Endothelial cell of umbilical vein (primary cell): ENCODE data around the gene TIPARP. TPM values are rescaled to one million over a fixed set of nuclear protein-coding genes. Genes with fewer than 3 reads are reported as not detected.

Experiments
- BruUV-seq: library from RNA; stranded (reverse); fragments of 400-500 nt; replicated peaks from 2 replicates; lab custom pipeline; 2021; lab: Mats Ljungman, UMichigan
- CTCF ChIA-PET: fragments of 300-600, 350-600 bp; sonication (Branson Sonifier 250); formaldehyde crosslinking; loops from one replicate; lab custom pipeline; 2021; ENCODE audit warnings: antibody characterized with exemption, inconsistent platforms; lab: Charles Lee
- POLR2A ChIA-PET: fragments of 300-600, 350-600 bp; sonication (Branson Sonifier 250); formaldehyde crosslinking; loops from one replicate; lab custom pipeline; 2021; ENCODE audit warnings: antibody characterized with exemption, inconsistent platforms; lab: Charles Lee
- DNase-seq: peaks from one replicate; pipeline ENCODE4 v3.0.0-alpha.2; 2011; ENCODE audit warnings: low read depth, low spot score
- FAIRE-seq: peaks from 2 replicates; lab custom pipeline; 2011; peaks lifted over from hg19 to GRCh38; lab: Jason Lieb, UNC
- H2AFZ ChIP-seq: 2 replicates; pipeline ENCODE4 v1.6.0; 2012; ENCODE audit warnings: low read depth, low read length, control low read depth, inconsistent platforms
- H3K27ac ChIP-seq: 2 replicates; pipeline ENCODE4 v1.5.1; 2011; ENCODE audit warnings: low read depth, mild to moderate bottlenecking, control low read depth, low read length, moderate library complexity; ENCODE audit not compliant: insufficient read depth
- H3K27me3 ChIP-seq, 2 experiments: 2 replicates each; pipeline versions ENCODE4 v1.6.0 to v1.6.1; 2011; ENCODE audit warnings: low read length in 2 of 2, mixed read lengths in 1 of 2; ENCODE audit not compliant: control insufficient read depth in 2 of 2, insufficient read depth in 2 of 2
- H3K36me3 ChIP-seq, 2 experiments: 2 replicates in 1 of 2; 3 replicates in 1 of 2; pipeline ENCODE4 v1.5.1; 2011; ENCODE audit warnings: low read length in 2 of 2, mild to moderate bottlenecking in 1 of 2, moderate library complexity in 1 of 2; ENCODE audit not compliant: control insufficient read depth in 2 of 2, insufficient read depth in 2 of 2; ENCODE audit errors: extremely low read depth in 1 of 2
- H3K4me1 ChIP-seq: 3 replicates; pipeline ENCODE4 v1.5.1; 2011; ENCODE audit warnings: mild to moderate bottlenecking, low read length; ENCODE audit not compliant: control insufficient read depth, insufficient read depth; ENCODE audit errors: extremely low read depth
- H3K4me2 ChIP-seq: 2 replicates; pipeline ENCODE4 v1.6.1; 2011; ENCODE audit warnings: low read length, control low read depth, mixed read lengths; ENCODE audit not compliant: insufficient read depth
- H3K4me3 ChIP-seq, 3 experiments: fragments of 200-600 bp in 1 of 3; sonication (generic), shearing (Covaris generic) in 1 of 3; replicated peaks in 1 of 3; 2 replicates each; pipeline ENCODE4 v1.5.1; 2011 to 2016; ENCODE audit warnings: control low read depth in 3 of 3, low read length in 3 of 3, mild to moderate bottlenecking in 2 of 3, inconsistent platforms in 1 of 3, low read depth in 1 of 3, moderate library complexity in 1 of 3; ENCODE audit not compliant: insufficient read depth in 1 of 3
- H3K79me2 ChIP-seq: 2 replicates; pipeline ENCODE4 v1.6.0; 2012; ENCODE audit warnings: low read length, inconsistent platforms; ENCODE audit not compliant: control insufficient read depth, insufficient read depth
- H3K9ac ChIP-seq: replicated peaks from 2 replicates; pipeline ENCODE3; 2011; ENCODE audit warnings: low read length, control low read depth; ENCODE audit not compliant: insufficient read depth; ENCODE audit errors: extremely low read depth
- H3K9me1 ChIP-seq: replicated peaks from 3 replicates; pipeline ENCODE4 v1.6.0; 2011; ENCODE audit warnings: mild to moderate bottlenecking, low read length; ENCODE audit not compliant: control insufficient read depth, insufficient read depth; ENCODE audit errors: extremely low read depth
- H3K9me3 ChIP-seq: replicated peaks from 2 replicates; pipeline ENCODE4 v1.5.1; 2012; ENCODE audit warnings: low read length, inconsistent platforms; ENCODE audit not compliant: control insufficient read depth, insufficient read depth
- H4K20me1 ChIP-seq: replicated peaks from 2 replicates; pipeline ENCODE3; 2011; ENCODE audit warnings: mild to moderate bottlenecking, low read length; ENCODE audit not compliant: control insufficient read depth, insufficient read depth; ENCODE audit errors: extremely low read depth
- CTCF ChIP-seq, 2 donors: IDR thresholded peaks; 1 replicate in 1 of 2; 2 replicates in 1 of 2; pipeline ENCODE4 v1.5.1; 2011; ENCODE audit warnings: low read length in 2 of 2, mild to moderate bottlenecking in 2 of 2, moderate library complexity in 2 of 2, control low read depth in 1 of 2, inconsistent platforms in 1 of 2, low read depth in 1 of 2; ENCODE audit not compliant: insufficient read depth in 1 of 2; ENCODE audit errors: extremely low read depth in 1 of 2
- EZH2 ChIP-seq: IDR thresholded peaks from 2 replicates; pipeline ENCODE4 v1.6.1; 2012; ENCODE audit warnings: borderline replicate concordance, low read depth, mild to moderate bottlenecking, moderate library complexity, low read length, inconsistent platforms; ENCODE audit not compliant: severe bottlenecking
- FOS ChIP-seq: IDR thresholded peaks from 2 replicates; pipeline ENCODE4 v1.6.1; 2011; ENCODE audit warnings: mild to moderate bottlenecking, low read length, moderate library complexity, borderline replicate concordance; ENCODE audit not compliant: insufficient read depth
- GATA2 ChIP-seq: IDR thresholded peaks from 2 replicates; pipeline ENCODE4 v1.7.0; 2011; ENCODE audit warnings: low read depth, mild to moderate bottlenecking, moderate library complexity, mixed read lengths, low read length; ENCODE audit not compliant: insufficient read length, insufficient read depth
- JUN ChIP-seq: IDR thresholded peaks from 2 replicates; pipeline ENCODE4 v1.6.1; 2011; ENCODE audit warnings: borderline replicate concordance, low read depth; ENCODE audit not compliant: insufficient read length, insufficient read depth
- MAX ChIP-seq: IDR thresholded peaks from 2 replicates; pipeline ENCODE4 v1.6.1; 2011; ENCODE audit not compliant: insufficient read depth, insufficient read length
- MYC ChIP-seq: IDR thresholded peaks from one replicate; pipeline ENCODE4 v1.6.1; 2011; ENCODE audit warnings: mild to moderate bottlenecking, low read depth, low read length
- POLR2A ChIP-seq: IDR thresholded peaks from 2 replicates; pipeline ENCODE4 v1.6.1; 2012; ENCODE audit warnings: low read depth, mild to moderate bottlenecking, control low read depth, low read length
- POLR2AphosphoS5 ChIP-seq: IDR thresholded peaks from 2 replicates; pipeline ENCODE4 v1.6.1; 2012; ENCODE audit warnings: low read depth, mild to moderate bottlenecking, control low read depth, low read length, moderate library complexity; ENCODE audit not compliant: insufficient read depth
- dilution Hi-C: fragments of 300-500 bp; cut with MboI; formaldehyde crosslinking; loops from one replicate; pipeline ENCODE4 v1.15.0; 2019; ENCODE audit warnings: low sequenced_read_pairs; ENCODE audit not compliant: extremely low pct_ligation_motif_present
- intact Hi-C: fragments of 100-400 bp; cut with micrococcal nuclease; formaldehyde crosslinking; loops from one replicate; pipeline ENCODE4 v1.10.0; 2022
- polyA plus RNA-seq, 4 experiments: library from polyadenylated mRNA; depleted of rRNA in 3 of 4; stranded (reverse) in 3 of 4; unstranded in 1 of 4; fragments of >200 nt; gene quantifications; 2 replicates each; pipeline versions ENCODE4 v1.2.1 to v1.2.3, GENCODE V29; 2011 to 2012; ENCODE audit warnings: missing spikeins in 1 of 4
- total RNA-seq: library from RNA; stranded (reverse); gene quantifications from 2 replicates; pipeline ENCODE4 v1.2.3, GENCODE V29; 2021

The TIPARP gene
- total and polyA plus RNA-seq, 2 donors (not counting 3 experiments of a cell fraction or from before 2014, with no cell fraction given) = 9.1 to 21.2 TPM

GRCh38 chr3:156738251-156738650 lies 63.9 kb downstream of the TIPARP start:
- H3K9me3 ChIP-seq = no peaks in the 10 kb centered on the region
- no peaks in the 10 kb centered on the region for H3K79me2 ChIP-seq
- dilution Hi-C loops (no loop called here), intact Hi-C loops (no loop called here)
- FAIRE-seq (no peak), DNase-seq (no peak)
- H3K9me1 ChIP-seq = no peaks in the 10 kb centered on the region
- no peaks in the 10 kb centered on the region for H3K36me3 ChIP-seq
- no TSS peak for BruUV-seq
- H4K20me1 ChIP-seq = no peaks in the 10 kb centered on the region
- no peak overlapping the region for H3K4me2 ChIP-seq
- H3K9ac ChIP-seq = no peak overlapping the region
- no peak overlapping the region for H3K27ac ChIP-seq
- TF ChIP-seq CTCF (IDR thresholded peaks at IDR 0.05; ENCODE audit: extremely low read depth in 1 of 2, insufficient read depth in 1 of 2, low read depth in 1 of 2, low read length in 2 of 2) (no peak), POLR2A (no peak), FOS (no peak), EZH2 (no peak), JUN (no peak), MAX (no peak), MYC (no peak), GATA2 (no peak), POLR2AphosphoS5 (no peak)
- no peaks in the 10 kb centered on the region for H3K27me3 ChIP-seq
- no peak overlapping the region for H2AFZ ChIP-seq
- CTCF ChIA-PET = no interaction called here
- POLR2A ChIA-PET = no interaction called here
- no peak overlapping the region for H3K4me3 ChIP-seq
- no peaks in the 10 kb centered on the region for H3K4me1 ChIP-seq
